PC-9 (cell line): ENCODE results near the gene ERVW-1. TPM values are rescaled to one million over a fixed set of nuclear protein-coding genes. Genes with fewer than 3 reads are reported as not detected.
A peak's percentile ranks its signal among the peaks of the same experiment; 100 is the strongest.

Experiments used
- BruUV-seq: library from RNA; stranded (reverse); fragments of 400-500 nt; replicated peaks from 2 replicates; lab custom pipeline; 2021; lab: Mats Ljungman, UMichigan
- CTCF ChIA-PET: fragments of 300-600 bp; sonication (Branson Sonifier 250); formaldehyde crosslinking; loops from one replicate; lab custom pipeline; 2022; ENCODE audit warnings: antibody characterized with exemption; lab: Charles Lee
- POLR2A ChIA-PET: fragments of 300-600 bp; sonication (Branson Sonifier 250); formaldehyde crosslinking; loops from one replicate; lab custom pipeline; 2022; ENCODE audit warnings: antibody characterized with exemption; ENCODE audit not compliant: unreplicated experiment; lab: Charles Lee
- DNase-seq, 2 experiments: peaks; one replicate each; pipeline versions ENCODE4 v3.0.0 to v3.0.0-alpha.2; 2015 to 2022; ENCODE audit warnings: mixed read lengths in 1 of 2
- H2AFZ ChIP-seq: fragments of 200-600 bp; sonication (generic); 2 replicates; pipeline ENCODE4 v1.8.1; 2017; ENCODE audit warnings: antibody characterized with exemption
- H3F3A ChIP-seq: fragments of 200-600 bp; sonication (generic); 2 replicates; pipeline ENCODE4 v1.8.1; 2017; ENCODE audit warnings: antibody characterized with exemption, mild to moderate bottlenecking, low read depth; ENCODE audit not compliant: insufficient read depth
- H3K27ac ChIP-seq: fragments of 200-600 bp; sonication (generic); 2 replicates; pipeline ENCODE4 v1.6.1; 2016; ENCODE audit warnings: mixed run types
- H3K27me3 ChIP-seq: fragments of 200-600 bp; sonication (generic); 2 replicates; pipeline ENCODE4 v1.6.1; 2016; ENCODE audit warnings: low read depth, mixed run types; ENCODE audit not compliant: insufficient read depth
- H3K36me3 ChIP-seq: fragments of 200-600 bp; sonication (generic); 2 replicates; pipeline ENCODE4 v1.6.1; 2016; ENCODE audit warnings: low read depth, mixed run types
- H3K4me1 ChIP-seq: fragments of 200-600 bp; sonication (generic); replicated peaks from 2 replicates; pipeline ENCODE4 v1.6.1; 2016; ENCODE audit warnings: mixed run types; ENCODE audit not compliant: insufficient read depth
- H3K4me2 ChIP-seq: fragments of 200-600 bp; sonication (generic); 2 replicates; pipeline ENCODE4 v1.6.1; 2017; ENCODE audit warnings: mixed run types
- H3K4me3 ChIP-seq: fragments of 200-600 bp; sonication (generic); 2 replicates; pipeline ENCODE4 v1.6.1; 2016; ENCODE audit warnings: mixed run types
- H3K79me2 ChIP-seq: fragments of 200-600 bp; sonication (generic); 2 replicates; pipeline ENCODE4 v1.6.1; 2017; ENCODE audit warnings: low read depth, mixed run types
- H3K9me2 ChIP-seq: fragments of 200-600 bp; sonication (generic); 2 replicates; pipeline ENCODE4 v1.8.1; 2017; ENCODE audit warnings: mild to moderate bottlenecking; ENCODE audit not compliant: insufficient read depth
- H3K9me3 ChIP-seq: fragments of 200-600 bp; sonication (generic); 2 replicates; pipeline ENCODE4 v1.8.1; 2016; ENCODE audit warnings: low read depth; ENCODE audit not compliant: insufficient read depth
- H4K20me1 ChIP-seq: fragments of 200-600 bp; sonication (generic); 2 replicates; pipeline ENCODE4 v1.8.1; 2017; ENCODE audit not compliant: insufficient read depth
- EZH2 ChIP-seq: fragments of 200-600 bp; sonication (generic); IDR thresholded peaks from 2 replicates; pipeline ENCODE4 v1.8.0; 2017; ENCODE audit warnings: antibody characterized with exemption, low read depth
- intact Hi-C: fragments of 100-400 bp; cut with micrococcal nuclease; formaldehyde crosslinking; loops from one replicate; pipeline ENCODE4 v1.10.0; 2022; ENCODE audit not compliant: unreplicated experiment
- total RNA-seq: library from RNA; stranded (reverse); gene quantifications from 2 replicates; pipeline ENCODE4 v1.2.3, GENCODE V29; 2021
- TF ChIP-seq, protein P1 (sequence below): fragments of 200-600 bp; sonication (generic); conservative IDR thresholded peaks from 2 replicates; pipeline ENCODE4 v1.6.1; 2017; ENCODE audit warnings: mixed run types, antibody characterized with exemption, mild to moderate bottlenecking, moderate library complexity

The ERVW-1 gene
- total RNA-seq, 1 experiment from 2014 or later: not detected

DNA sequence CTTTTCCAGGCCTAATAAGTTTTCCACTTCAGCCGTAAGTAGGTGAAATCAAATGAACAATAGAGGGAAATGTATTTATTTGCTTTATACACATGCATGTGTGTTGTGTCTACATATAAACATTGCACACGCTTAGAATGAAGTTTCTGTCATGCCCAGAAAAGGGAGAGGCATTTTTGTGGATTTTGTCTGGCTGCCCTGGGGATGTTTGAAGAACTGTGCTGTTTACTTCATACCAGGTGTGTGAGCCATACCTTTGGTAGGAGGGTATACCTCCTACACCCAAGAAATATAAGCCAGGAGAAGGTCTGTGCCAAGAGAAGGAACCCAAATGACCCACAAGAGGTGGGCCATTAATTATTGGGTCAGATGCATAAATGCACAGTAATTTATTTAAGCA lies 17.6 kb downstream of the ERVW-1 start:
- Histone ChIP-seq H3K4me2 (no peak overlapping the region), H3K4me1 (peaks cover 32% of the 10 kb centered on the region), H4K20me1 (no peaks in the 10 kb centered on the region; the same call in 1 of the 2 replicates), H3K27me3 (no peaks in the 10 kb centered on the region), H3K9me3 (no peaks in the 10 kb centered on the region), H3F3A (peaks cover 22% of the 10 kb centered on the region; the same call in 1 of the 2 replicates), H2AFZ (no peak overlapping the region), H3K9me2 (no peaks in the 10 kb centered on the region), H3K4me3 (no peak overlapping the region), H3K27ac (no peak overlapping the region), H3K36me3 (no peaks in the 10 kb centered on the region; the same call in 1 of the 2 replicates), H3K79me2 (no peaks in the 10 kb centered on the region)
- BruUV-seq: no TSS peak
- intact Hi-C loops: loop anchor here (2.0 to 5.0 kb wide), 3 partner anchors 67 to 772 kb away; partner anchors contain the start of genes MTERF1, PEX1, RBM48 and VPS50
- ChIA-PET POLR2A (no interaction called here), CTCF (no interaction called here)
- DNase-seq: peak in 1 of 2 experiments; percentile 54
- TF ChIP-seq, protein P1, sequence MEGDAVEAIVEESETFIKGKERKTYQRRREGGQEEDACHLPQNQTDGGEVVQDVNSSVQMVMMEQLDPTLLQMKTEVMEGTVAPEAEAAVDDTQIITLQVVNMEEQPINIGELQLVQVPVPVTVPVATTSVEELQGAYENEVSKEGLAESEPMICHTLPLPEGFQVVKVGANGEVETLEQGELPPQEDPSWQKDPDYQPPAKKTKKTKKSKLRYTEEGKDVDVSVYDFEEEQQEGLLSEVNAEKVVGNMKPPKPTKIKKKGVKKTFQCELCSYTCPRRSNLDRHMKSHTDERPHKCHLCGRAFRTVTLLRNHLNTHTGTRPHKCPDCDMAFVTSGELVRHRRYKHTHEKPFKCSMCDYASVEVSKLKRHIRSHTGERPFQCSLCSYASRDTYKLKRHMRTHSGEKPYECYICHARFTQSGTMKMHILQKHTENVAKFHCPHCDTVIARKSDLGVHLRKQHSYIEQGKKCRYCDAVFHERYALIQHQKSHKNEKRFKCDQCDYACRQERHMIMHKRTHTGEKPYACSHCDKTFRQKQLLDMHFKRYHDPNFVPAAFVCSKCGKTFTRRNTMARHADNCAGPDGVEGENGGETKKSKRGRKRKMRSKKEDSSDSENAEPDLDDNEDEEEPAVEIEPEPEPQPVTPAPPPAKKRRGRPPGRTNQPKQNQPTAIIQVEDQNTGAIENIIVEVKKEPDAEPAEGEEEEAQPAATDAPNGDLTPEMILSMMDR: no peak
- no peak for TF ChIP-seq EZH2

DNA sequence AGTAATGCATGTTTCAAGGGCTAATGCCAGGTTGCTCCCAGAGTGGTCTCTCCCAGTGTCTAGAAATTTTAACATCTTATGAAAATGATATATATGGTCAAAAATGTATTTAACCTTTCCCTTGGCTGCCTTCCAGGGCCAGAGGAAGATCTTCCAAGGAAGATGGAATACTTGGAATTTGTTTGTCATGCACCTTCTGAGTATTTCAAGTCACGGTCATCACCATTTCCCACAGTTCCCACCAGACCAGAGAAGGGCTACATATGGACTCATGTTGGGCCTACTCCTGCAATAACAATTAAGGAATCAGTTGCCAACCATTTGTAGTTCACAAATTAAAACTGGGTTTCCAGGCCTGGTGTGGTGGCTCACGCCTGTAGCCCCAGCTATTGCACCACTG lies 21.5 kb downstream of the ERVW-1 start:
- TF ChIP-seq, protein P1: no peak
- no peak for TF ChIP-seq EZH2
- intact Hi-C loops: no loop called here
- POLR2A ChIA-PET: no interaction called here

DNA sequence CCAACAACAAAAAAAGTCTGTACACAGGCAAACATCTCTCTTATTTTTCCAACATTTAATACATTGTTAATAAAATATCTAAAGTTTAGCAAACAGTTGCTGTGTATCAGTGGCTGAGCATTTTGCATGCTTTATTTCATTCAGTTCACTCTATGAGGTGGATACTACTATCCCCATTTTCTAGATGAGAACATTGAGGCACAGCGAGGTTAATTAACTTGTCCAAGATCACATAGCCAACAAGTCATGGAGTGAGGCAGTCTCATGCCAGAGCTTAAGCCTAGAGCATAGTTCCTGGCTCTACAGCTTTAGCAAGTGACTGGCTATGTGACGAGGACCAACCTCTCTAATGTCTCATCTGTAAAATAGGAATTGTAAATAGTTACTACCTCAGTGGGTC lies 26.1 kb downstream of the ERVW-1 start:
- Histone ChIP-seq H3K4me3 (no peak overlapping the region), H3K9me2 (no peaks in the 10 kb centered on the region), H3K4me2 (no peak overlapping the region), H3F3A (peaks cover 13% of the 10 kb centered on the region; the same call in 1 of the 2 replicates), H3K79me2 (peaks cover 9% of the 10 kb centered on the region), H3K9me3 (no peaks in the 10 kb centered on the region), H4K20me1 (no peaks in the 10 kb centered on the region), H3K27me3 (no peaks in the 10 kb centered on the region), H2AFZ (no peak overlapping the region), H3K27ac (no peak overlapping the region), H3K36me3 (peaks cover 24% of the 10 kb centered on the region), H3K4me1 (peaks cover 9% of the 10 kb centered on the region)
- TF ChIP-seq, protein P1: no peak
- TF ChIP-seq EZH2: no peak
- ChIA-PET CTCF (no interaction called here), POLR2A (no interaction called here)
- DNase-seq: no peak
- intact Hi-C loops: no loop called here
- no TSS peak for BruUV-seq

More for the DNA sequence above, 21.5 kb downstream of the ERVW-1 start:
- no peak overlapping the region for H2AFZ ChIP-seq
- no peaks in the 10 kb centered on the region for H3K9me2 ChIP-seq
- H3K36me3 ChIP-seq: peaks cover 14% of the 10 kb centered on the region
- no peak overlapping the region for H3K4me2 ChIP-seq
- no peaks in the 10 kb centered on the region for H3K79me2 ChIP-seq
- H3K4me3 ChIP-seq: no peak overlapping the region
- no peaks in the 10 kb centered on the region for H3K27me3 ChIP-seq
- no peaks in the 10 kb centered on the region for H3K9me3 ChIP-seq
- peaks cover 14% of the 10 kb centered on the region; the same call in 1 of the 2 replicates for H3F3A ChIP-seq
- CTCF ChIA-PET: no interaction called here
- no peak overlapping the region for H3K27ac ChIP-seq
- no peak for DNase-seq
- H4K20me1 ChIP-seq: no peaks in the 10 kb centered on the region; the same call in 1 of the 2 replicates
- H3K4me1 ChIP-seq: peaks cover 18% of the 10 kb centered on the region; the same call in 1 of the 2 replicates
- no TSS peak for BruUV-seq
